ENCODE measurements around the gene PEX12. TPM values are rescaled to one million over a fixed set of nuclear protein-coding genes. Genes with fewer than 3 reads are reported as not detected.
"Not testable (repeated sequence)": the region's sequence is repeated elsewhere in the genome, so short reads cannot be mapped to it uniquely, and the experiment has no call there.

The PEX12 gene
- total RNA-seq, 2 donors from 2014 or later: 9.4 to 11.6 TPM

DNA sequence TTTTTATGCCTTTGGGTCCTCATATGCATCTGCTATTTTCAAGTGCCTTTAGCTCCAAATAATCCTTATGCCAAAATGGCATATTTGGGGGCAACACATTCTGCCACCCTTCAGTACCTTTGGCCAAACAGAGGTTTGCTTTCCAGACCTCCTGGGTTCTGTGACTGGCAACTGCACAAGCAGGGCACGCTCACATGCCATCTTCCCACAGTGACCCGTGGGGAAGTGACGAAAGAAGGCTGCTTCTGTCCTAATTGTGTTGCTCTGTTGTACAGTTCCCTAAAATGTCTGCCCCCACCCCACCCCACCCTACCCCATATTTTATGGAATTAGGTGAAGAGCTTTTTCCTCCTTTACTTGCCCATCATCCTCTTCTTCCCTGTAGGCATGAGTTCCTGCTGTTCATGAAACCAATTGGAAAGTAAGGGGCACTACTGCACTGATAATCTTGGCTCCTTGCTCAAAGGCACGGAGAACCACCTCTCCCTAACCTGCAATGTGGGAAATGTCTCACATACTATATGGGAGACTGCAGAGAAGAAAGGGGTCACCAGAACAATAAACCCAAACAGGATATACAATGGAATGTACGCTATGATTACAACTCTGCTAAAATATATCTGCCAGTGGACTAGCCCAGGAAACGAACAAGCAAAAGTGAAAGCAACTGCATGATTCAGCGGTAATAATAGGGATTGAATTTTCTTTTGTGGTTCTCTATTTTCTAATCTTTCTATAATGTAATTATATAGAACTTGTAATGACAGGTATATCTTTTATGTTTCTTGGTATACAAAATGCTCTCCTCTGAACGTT is 37.6 kb downstream of the PEX12 start:
- DNase-seq (ENCODE audit: low spot score): no peak
- TF ChIP-seq, protein P1, sequence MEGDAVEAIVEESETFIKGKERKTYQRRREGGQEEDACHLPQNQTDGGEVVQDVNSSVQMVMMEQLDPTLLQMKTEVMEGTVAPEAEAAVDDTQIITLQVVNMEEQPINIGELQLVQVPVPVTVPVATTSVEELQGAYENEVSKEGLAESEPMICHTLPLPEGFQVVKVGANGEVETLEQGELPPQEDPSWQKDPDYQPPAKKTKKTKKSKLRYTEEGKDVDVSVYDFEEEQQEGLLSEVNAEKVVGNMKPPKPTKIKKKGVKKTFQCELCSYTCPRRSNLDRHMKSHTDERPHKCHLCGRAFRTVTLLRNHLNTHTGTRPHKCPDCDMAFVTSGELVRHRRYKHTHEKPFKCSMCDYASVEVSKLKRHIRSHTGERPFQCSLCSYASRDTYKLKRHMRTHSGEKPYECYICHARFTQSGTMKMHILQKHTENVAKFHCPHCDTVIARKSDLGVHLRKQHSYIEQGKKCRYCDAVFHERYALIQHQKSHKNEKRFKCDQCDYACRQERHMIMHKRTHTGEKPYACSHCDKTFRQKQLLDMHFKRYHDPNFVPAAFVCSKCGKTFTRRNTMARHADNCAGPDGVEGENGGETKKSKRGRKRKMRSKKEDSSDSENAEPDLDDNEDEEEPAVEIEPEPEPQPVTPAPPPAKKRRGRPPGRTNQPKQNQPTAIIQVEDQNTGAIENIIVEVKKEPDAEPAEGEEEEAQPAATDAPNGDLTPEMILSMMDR (IDR thresholded peaks at IDR 0.05): no peak
- no peak for TF ChIP-seq POLR2AphosphoS5 (IDR thresholded peaks at IDR 0.05)
- H3K27me3 ChIP-seq (replicated peaks; ENCODE audit: insufficient read depth): no peaks in the 10 kb centered on the region
- peak overlapping the region in 1 of 2 donors; percentile 10 for H3K27ac ChIP-seq
- peak overlapping the region in 1 of 2 donors; percentile 13 for H3K4me3 ChIP-seq
- H3K4me1 ChIP-seq (replicated peaks): no peaks in the 10 kb centered on the region
- intact Hi-C loops (cut with DNase I): no loop called here
- 43% methylated on average over 8 of the region's 8 CpGs for WGBS
- no peaks in the 10 kb centered on the region for H3K9me3 ChIP-seq
- no peaks in the 10 kb centered on the region for H3K36me3 ChIP-seq

DNA sequence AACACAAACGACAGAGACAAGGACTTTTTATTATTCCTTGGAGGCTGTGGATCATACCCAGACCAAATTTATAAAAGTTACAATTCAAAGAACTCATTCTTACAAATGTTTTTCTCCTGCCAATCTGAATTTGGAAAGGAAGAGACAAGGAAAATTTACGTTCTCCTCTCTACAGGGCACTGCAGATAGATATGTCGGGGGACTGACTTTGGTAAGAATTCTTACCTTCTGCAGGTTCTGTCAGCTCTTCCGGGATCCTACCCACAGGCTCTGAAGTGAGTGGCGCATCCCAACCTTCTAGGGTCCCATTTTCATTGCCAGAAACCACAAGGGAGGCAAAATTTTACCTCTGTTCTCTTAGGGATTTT is 38.7 kb downstream of the PEX12 start:
- no peak for DNase-seq (ENCODE audit: low spot score)
- WGBS: 44% methylated on average over 5 of the region's 5 CpGs
- no peak overlapping the region for H3K27ac ChIP-seq
- H3K4me3 ChIP-seq: no peak overlapping the region
- TF ChIP-seq POLR2AphosphoS5 (IDR thresholded peaks at IDR 0.05) (no peak), POLR2A (IDR thresholded peaks at IDR 0.05) (no peak)
- TF ChIP-seq, protein P1 (IDR thresholded peaks at IDR 0.05): no peak
- H3K4me1 ChIP-seq (replicated peaks): no peaks in the 10 kb centered on the region
- intact Hi-C loops (cut with DNase I): loop anchor here (2.0 kb wide), 1 partner anchor 227 kb away; no protein-coding TSS in a partner anchor
- H3K36me3 ChIP-seq: no peaks in the 10 kb centered on the region
- no peaks in the 10 kb centered on the region for H3K27me3 ChIP-seq (replicated peaks; ENCODE audit: insufficient read depth)
- no peaks in the 10 kb centered on the region for H3K9me3 ChIP-seq

DNA sequence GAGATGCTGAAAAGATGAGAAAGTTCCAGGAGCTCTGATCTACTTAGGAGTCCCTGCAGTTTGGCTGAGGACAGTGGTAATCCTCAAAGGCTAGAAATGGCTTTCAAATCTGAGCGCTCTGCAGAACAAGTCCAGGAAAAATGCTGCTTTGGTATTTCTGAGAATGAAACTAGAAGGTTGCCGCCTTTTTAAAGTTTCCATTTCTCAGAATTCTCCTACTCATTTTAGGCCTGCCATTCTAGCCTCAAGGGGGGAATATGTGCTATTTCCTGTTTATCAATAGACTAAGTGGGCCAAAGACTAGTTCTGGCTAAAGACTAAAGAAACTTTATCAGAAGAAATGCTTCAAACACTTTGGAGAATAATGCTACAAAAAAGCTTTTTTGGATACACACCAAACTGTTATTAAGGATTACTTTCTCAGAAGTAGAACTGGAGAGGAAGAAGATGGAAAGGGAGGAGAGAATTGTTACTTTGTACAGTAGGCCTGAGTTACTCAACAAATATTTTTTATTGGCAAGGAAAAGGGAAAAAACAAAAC is 40.7 kb downstream of the PEX12 start, which contains the start of gene SLFN12L:
SLFN12L (minus strand) TSS at position 78 of the 541 bp plus-strand sequence. CDS start 15,314 bp downstream, outside the sequence.
- H3K36me3 ChIP-seq: no peaks in the 10 kb centered on the region
- no peak within 1 kb of the TSS for H3K27ac ChIP-seq
- no peak for DNase-seq (ENCODE audit: low spot score)
- H3K9me3 ChIP-seq: no peaks in the 10 kb centered on the region
- no peaks in the 10 kb centered on the region for H3K4me1 ChIP-seq (replicated peaks)
- TF ChIP-seq, protein P1 (IDR thresholded peaks at IDR 0.05): no peak
- TF ChIP-seq POLR2A (IDR thresholded peaks at IDR 0.05) (no peak), POLR2AphosphoS5 (IDR thresholded peaks at IDR 0.05) (no peak)
- H3K27me3 ChIP-seq (replicated peaks; ENCODE audit: insufficient read depth): no peaks in the 10 kb centered on the region
- intact Hi-C loops (cut with DNase I): loop anchor here (2.0 kb wide), 1 partner anchor 225 kb away; no protein-coding TSS in a partner anchor
- WGBS: 65% methylated on average over 2 of the region's 2 CpGs
- no peak within 1 kb of the TSS for H3K4me3 ChIP-seq

DNA sequence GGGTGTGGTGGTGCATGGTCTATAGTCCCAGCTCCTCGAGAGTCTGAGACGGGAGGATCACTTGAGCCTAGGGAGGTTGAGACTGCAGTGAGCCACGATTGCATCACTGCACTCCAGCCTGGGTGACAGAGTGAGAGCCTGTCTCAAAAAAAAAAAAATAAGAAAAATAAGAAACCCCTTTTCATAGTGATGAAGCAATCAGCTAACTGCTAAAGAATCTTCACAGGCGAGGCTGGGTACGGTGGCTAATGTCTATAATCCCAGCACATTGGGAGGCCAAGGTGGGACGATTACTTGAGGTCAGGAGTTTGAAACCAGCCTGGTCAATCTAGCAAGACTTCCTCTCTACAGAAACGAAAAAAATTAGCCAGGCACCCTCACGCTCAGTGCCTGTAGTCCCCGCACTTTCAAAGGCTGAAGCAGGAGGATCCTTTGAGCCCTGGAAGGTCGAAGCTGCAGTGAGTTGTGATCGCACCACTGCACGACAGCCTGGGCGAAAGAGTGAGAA is 41.7 kb downstream of the PEX12 start:
- Histone ChIP-seq H3K27ac (no peak overlapping the region), H3K4me1 (replicated peaks) (no peaks in the 10 kb centered on the region), H3K36me3 (no peaks in the 10 kb centered on the region), H3K4me3 (no peak overlapping the region), H3K9me3 (no peaks in the 10 kb centered on the region), H3K27me3 (replicated peaks; ENCODE audit: insufficient read depth) (no peaks in the 10 kb centered on the region)
- WGBS: 84% methylated on average over 13 of the region's 13 CpGs
- DNase-seq (ENCODE audit: low spot score): no peak
- no peak for TF ChIP-seq POLR2A (IDR thresholded peaks at IDR 0.05)
- TF ChIP-seq POLR2AphosphoS5 (IDR thresholded peaks at IDR 0.05): no peak
- TF ChIP-seq, protein P1 (IDR thresholded peaks at IDR 0.05): no peak
- intact Hi-C loops (cut with DNase I): no loop called here

DNA sequence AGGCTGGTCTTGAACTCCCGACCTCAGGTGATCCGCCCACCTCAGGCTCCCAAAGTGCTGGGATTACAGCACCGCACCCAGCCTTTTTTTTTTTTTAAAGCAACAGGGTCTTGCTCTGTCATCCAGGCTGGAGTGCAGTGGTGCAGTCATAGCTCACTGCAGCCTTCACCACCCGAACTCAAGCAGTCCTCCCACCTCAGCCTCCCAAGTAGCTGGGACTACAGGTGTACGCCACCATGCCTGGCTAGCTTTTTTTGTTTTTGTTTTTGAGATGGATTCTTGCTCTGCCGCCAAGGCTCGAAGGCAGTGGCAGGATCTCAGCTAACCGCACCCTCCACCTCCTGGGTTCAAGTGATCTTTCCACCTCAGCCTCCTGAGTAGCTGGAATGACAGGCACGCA is 43.0 kb downstream of the PEX12 start:
- DNase-seq (ENCODE audit: low spot score); H3K27ac ChIP-seq; H3K4me3 ChIP-seq; H3K9me3 ChIP-seq; H3K36me3 ChIP-seq; H3K27me3 ChIP-seq (replicated peaks; ENCODE audit: insufficient read depth); H3K4me1 ChIP-seq (replicated peaks); intact Hi-C loops (cut with DNase I): not testable (repeated sequence)
- WGBS: 93% methylated on average over 9 of the region's 9 CpGs

Measured in prostate gland (tissue), 2 donors.